B cell (primary cell): ENCODE results near the gene ICE2. TPM values are rescaled to one million over a fixed set of nuclear protein-coding genes. Genes with fewer than 3 reads are reported as not detected.
"Not testable (repeated sequence)": the region's sequence is repeated elsewhere in the genome, so short reads cannot be mapped to it uniquely, and the experiment has no call there.

Source experiments
- ATAC-seq: fragments of 200-7000 bp; cut with Tn5 transposase; one replicate; pipeline ENCODE4 v1.10.0; 2021; ENCODE audit warnings: low read depth, mild to moderate bottlenecking, moderate number of reproducible peaks, moderate library complexity
- CTCF ChIA-PET: fragments of 350-600 bp; sonication (Branson Sonifier 250); formaldehyde crosslinking; loops from one replicate; lab custom pipeline; 2021; ENCODE audit warnings: antibody characterized with exemption, inconsistent platforms; lab: Charles Lee
- POLR2A ChIA-PET: fragments of 350-600 bp; sonication (Branson Sonifier 250); formaldehyde crosslinking; loops from one replicate; lab custom pipeline; 2021; ENCODE audit warnings: antibody characterized with exemption; lab: Charles Lee
- DNase-seq: peaks from one replicate; pipeline ENCODE4 v3.0.0; 2013
- H2AFZ ChIP-seq: 2 replicates; pipeline ENCODE4 v1.6.1; 2012; ENCODE audit warnings: mild to moderate bottlenecking, low read depth, low read length; ENCODE audit not compliant: insufficient read depth, poor library complexity, severe bottlenecking
- H3K27ac ChIP-seq, 2 donors: 1 replicate in 1 of 2; 2 replicates in 1 of 2; pipeline ENCODE4 v1.5.1; 2012 to 2013; ENCODE audit warnings: low read length in 2 of 2, mild to moderate bottlenecking in 2 of 2, moderate library complexity in 1 of 2
- H3K27me3 ChIP-seq, 4 experiments: fragments of 200-600 bp in 1 of 4; sonication (generic) in 1 of 4; replicated peaks in 1 of 4; 1 replicate in 2 of 4; 2 replicates in 2 of 4; pipeline versions ENCODE4 v1.6.1 to v1.7.0; 2013 to 2016; ENCODE audit warnings: low read length in 3 of 4, mild to moderate bottlenecking in 2 of 4, mixed read lengths in 1 of 4, moderate library complexity in 1 of 4; ENCODE audit not compliant: insufficient read depth in 4 of 4, control insufficient read depth in 3 of 4; ENCODE audit errors: control extremely low read depth in 1 of 4
- H3K36me3 ChIP-seq, 2 experiments: replicated peaks in 1 of 2; 1 replicate in 1 of 2; 2 replicates in 1 of 2; pipeline versions ENCODE4 v1.6.1 to v1.7.1; 2013; ENCODE audit warnings: low read length in 1 of 2; ENCODE audit not compliant: insufficient read depth in 2 of 2, control insufficient read depth in 1 of 2; ENCODE audit errors: control extremely low read depth in 1 of 2, extremely low read depth in 1 of 2
- H3K4me1 ChIP-seq, 2 donors: fragments of 200-600 bp in 1 of 2; sonication (generic) in 1 of 2; 1 replicate in 1 of 2; 2 replicates in 1 of 2; pipeline versions ENCODE4 v1.5.1 to v1.6.1; 2013 to 2017; ENCODE audit warnings: low read length in 2 of 2; ENCODE audit not compliant: control insufficient read depth in 2 of 2, insufficient read depth in 2 of 2
- H3K4me2 ChIP-seq: replicated peaks from 2 replicates; pipeline ENCODE3; 2012; ENCODE audit warnings: mild to moderate bottlenecking, low read depth, low read length; ENCODE audit not compliant: poor library complexity, severe bottlenecking
- H3K4me3 ChIP-seq, 5 experiments: fragments of 200-600 bp in 1 of 5; sonication (generic) in 1 of 5; 1 replicate in 3 of 5; 2 replicates in 2 of 5; pipeline versions ENCODE4 v1.5.1 to v1.7.0; 2011 to 2016; ENCODE audit warnings: low read length in 4 of 5, mild to moderate bottlenecking in 4 of 5, low read depth in 2 of 5, control low read depth in 1 of 5, moderate library complexity in 1 of 5; ENCODE audit not compliant: insufficient read depth in 1 of 5; ENCODE audit errors: control extremely low read depth in 1 of 5, extremely low read depth in 1 of 5
- H3K79me2 ChIP-seq: fragments of 200-600 bp; sonication (generic); one replicate; pipeline ENCODE4 v1.6.0; 2016; ENCODE audit warnings: low read length; ENCODE audit not compliant: control insufficient read depth, insufficient read depth
- H3K9ac ChIP-seq: fragments of 200-600 bp; sonication (generic); 2 replicates; pipeline ENCODE4 v1.6.1; 2017; ENCODE audit warnings: mild to moderate bottlenecking, low read length, moderate library complexity
- H3K9me3 ChIP-seq, 3 donors: one replicate each; pipeline versions ENCODE4 v1.6.1 to v1.7.1; 2013; ENCODE audit warnings: low read length in 2 of 3; ENCODE audit not compliant: control insufficient read depth in 2 of 3, insufficient read depth in 1 of 3; ENCODE audit errors: control extremely low read depth in 1 of 3
- H4K20me1 ChIP-seq: 2 replicates; pipeline ENCODE4 v1.6.0; 2012; ENCODE audit warnings: mild to moderate bottlenecking, low read length; ENCODE audit not compliant: insufficient read depth, control insufficient read depth, poor library complexity, severe bottlenecking
- H3K27ac Mint-ChIP-seq: one replicate; pipeline ENCODE4 v1.8.0; 2021; ENCODE audit warnings: mixed read lengths
- H3K27me3 Mint-ChIP-seq: one replicate; pipeline ENCODE4 v1.8.0; 2021; ENCODE audit warnings: mixed read lengths
- H3K4me1 Mint-ChIP-seq: one replicate; pipeline ENCODE4 v1.8.0; 2021; ENCODE audit warnings: mixed read lengths
- H3K4me3 Mint-ChIP-seq: one replicate; pipeline ENCODE4 v1.8.0; 2021; ENCODE audit warnings: mixed read lengths
- H3K9me3 Mint-ChIP-seq: one replicate; pipeline ENCODE4 v1.8.0; 2022; ENCODE audit warnings: mixed read lengths; ENCODE audit not compliant: insufficient read depth
- EZH2 ChIP-seq: IDR thresholded peaks from 2 replicates; pipeline ENCODE4 v1.6.1; 2012; ENCODE audit warnings: borderline replicate concordance, low read depth, mild to moderate bottlenecking, moderate library complexity, low read length; ENCODE audit not compliant: insufficient read depth, poor library complexity, severe bottlenecking
- WGBS: methylation state at CpG from one replicate; pipeline ENCODE4 v1.1.5; 2013; ENCODE audit warnings: missing lambda C conversion rate; ENCODE audit not compliant: insufficient coverage; 5-methylcytosine and 5-hydroxymethylcytosine counted together
- intact Hi-C: fragments of 100-400 bp; cut with micrococcal nuclease; formaldehyde crosslinking; loops from one replicate; pipeline ENCODE4 v1.10.0; 2022
- polyA plus RNA-seq: library from polyadenylated mRNA; depleted of rRNA; stranded (reverse); fragments of >200 nt; gene quantifications from 2 replicates; pipeline ENCODE4 v1.2.3, GENCODE V29; 2012
- total RNA-seq, 2 donors: library from RNA; stranded (reverse); fragments of 120-200 nt in 1 of 2; gene quantifications; 1 replicate in 1 of 2; 2 replicates in 1 of 2; pipeline versions ENCODE4 v1.2.3 to v1.2.4, GENCODE V29; 2013 to 2022
- TF ChIP-seq, protein P1 (sequence below): fragments of 200-600 bp; IDR thresholded peaks from one replicate; pipeline ENCODE4 v1.8.0; 2022; ENCODE audit warnings: antibody characterized with exemption, mild to moderate bottlenecking

ICE2 gene
- total and polyA plus RNA-seq, 2 donors (not counting 1 experiment from before 2014, with no cell fraction given) = 19.0 to 71.2 TPM

DNA sequence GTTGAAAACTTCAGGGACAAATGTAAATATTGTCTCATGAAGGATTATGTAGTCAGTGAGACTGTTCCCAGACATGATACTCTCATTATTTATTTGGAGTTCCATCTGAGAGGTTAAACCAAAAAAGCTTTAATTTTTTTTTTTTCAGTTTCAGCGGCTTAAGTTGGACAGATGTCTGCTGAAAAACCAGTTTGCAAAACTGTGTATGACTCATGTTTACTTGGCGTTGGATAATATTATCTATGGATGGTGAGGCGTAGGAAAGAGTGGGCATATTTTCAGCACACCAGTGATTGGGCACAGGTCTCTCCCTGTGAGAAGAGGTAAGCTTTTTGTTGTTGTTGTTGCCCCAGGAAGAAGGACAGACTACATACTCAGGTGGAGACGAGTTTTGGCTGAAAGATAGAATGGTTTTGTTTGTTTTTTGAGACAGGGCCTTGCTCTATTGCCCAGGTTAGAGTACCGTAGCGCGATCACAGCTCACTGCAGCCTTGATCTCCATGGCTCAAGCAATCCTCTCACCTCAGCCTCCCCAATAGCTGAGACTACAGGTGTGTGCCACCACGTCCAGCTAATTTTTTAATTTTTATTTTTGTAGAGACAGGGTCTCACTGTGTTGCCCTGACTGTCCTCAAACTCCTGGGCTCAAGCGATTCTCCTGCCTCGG is 64.8 kb downstream of the ICE2 start:
- H3K9me3 ChIP-seq = no peaks in the 10 kb centered on the region
- H3K4me2 ChIP-seq = no peak overlapping the region
- Mint-ChIP-seq H3K27me3 (no peaks in the 10 kb centered on the region), H3K4me3 (no peak overlapping the region), H3K27ac (no peak overlapping the region), H3K9me3 (no peaks in the 10 kb centered on the region), H3K4me1 (peaks cover 8% of the 10 kb centered on the region)
- no peak overlapping the region for H3K4me3 ChIP-seq
- DNase-seq (no peak), ATAC-seq (no peak)
- no peak overlapping the region for H3K9ac ChIP-seq
- H3K36me3 ChIP-seq = no peaks in the 10 kb centered on the region
- peaks cover 6 to 10% of the 10 kb centered on the region in 2 donors for H3K4me1 ChIP-seq
- H3K79me2 ChIP-seq = no peaks in the 10 kb centered on the region
- H2AFZ ChIP-seq = no peak overlapping the region
- POLR2A ChIA-PET = interaction anchor here (0.7 kb wide), 1 partner anchor 35 kb away, joined by 3 read pairs; no protein-coding TSS in a partner anchor
- H4K20me1 ChIP-seq = no peaks in the 10 kb centered on the region
- CTCF ChIA-PET = no interaction called here
- no peak overlapping the region for H3K27ac ChIP-seq
- TF ChIP-seq, protein P1, sequence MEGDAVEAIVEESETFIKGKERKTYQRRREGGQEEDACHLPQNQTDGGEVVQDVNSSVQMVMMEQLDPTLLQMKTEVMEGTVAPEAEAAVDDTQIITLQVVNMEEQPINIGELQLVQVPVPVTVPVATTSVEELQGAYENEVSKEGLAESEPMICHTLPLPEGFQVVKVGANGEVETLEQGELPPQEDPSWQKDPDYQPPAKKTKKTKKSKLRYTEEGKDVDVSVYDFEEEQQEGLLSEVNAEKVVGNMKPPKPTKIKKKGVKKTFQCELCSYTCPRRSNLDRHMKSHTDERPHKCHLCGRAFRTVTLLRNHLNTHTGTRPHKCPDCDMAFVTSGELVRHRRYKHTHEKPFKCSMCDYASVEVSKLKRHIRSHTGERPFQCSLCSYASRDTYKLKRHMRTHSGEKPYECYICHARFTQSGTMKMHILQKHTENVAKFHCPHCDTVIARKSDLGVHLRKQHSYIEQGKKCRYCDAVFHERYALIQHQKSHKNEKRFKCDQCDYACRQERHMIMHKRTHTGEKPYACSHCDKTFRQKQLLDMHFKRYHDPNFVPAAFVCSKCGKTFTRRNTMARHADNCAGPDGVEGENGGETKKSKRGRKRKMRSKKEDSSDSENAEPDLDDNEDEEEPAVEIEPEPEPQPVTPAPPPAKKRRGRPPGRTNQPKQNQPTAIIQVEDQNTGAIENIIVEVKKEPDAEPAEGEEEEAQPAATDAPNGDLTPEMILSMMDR = no peak
- TF ChIP-seq EZH2 = no peak
- intact Hi-C loops = no loop called here
- WGBS = 81% methylated on average over 6 of the region's 10 CpGs
- no peaks in the 10 kb centered on the region for H3K27me3 ChIP-seq

DNA sequence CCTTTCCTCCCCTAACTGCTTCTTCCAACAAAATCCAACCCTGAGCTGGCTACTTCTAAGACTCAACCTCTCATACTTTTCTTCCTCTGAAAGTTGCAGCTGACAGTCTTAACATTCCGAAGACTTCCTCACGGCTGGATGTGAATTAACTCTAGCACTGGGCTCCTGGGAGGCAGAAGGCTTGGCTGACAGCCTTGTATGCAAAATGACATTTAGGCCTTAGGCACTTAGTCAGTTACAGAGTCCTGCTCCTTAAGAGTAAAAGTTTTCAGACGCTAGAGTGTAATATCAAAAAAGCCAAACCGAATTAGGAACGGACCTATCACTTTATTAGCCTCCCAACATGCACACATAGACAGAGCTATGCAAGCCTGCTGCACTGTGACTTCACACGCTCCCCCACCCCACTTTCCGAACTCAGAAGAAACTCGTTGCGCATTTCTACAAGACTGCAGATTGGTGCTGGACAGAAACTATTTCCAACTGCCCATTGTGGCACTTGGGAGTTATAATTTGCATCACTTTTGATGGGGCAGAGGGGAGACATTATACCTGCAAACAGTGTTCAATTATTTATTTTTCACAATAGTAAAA is 65.6 kb downstream of the ICE2 start:
- DNase-seq (no peak), ATAC-seq (no peak)
- Histone ChIP-seq H2AFZ (no peak overlapping the region), H3K27me3 (no peaks in the 10 kb centered on the region), H4K20me1 (no peaks in the 10 kb centered on the region), H3K4me3 (no peak overlapping the region), H3K4me2 (no peak overlapping the region), H3K9me3 (no peaks in the 10 kb centered on the region), H3K27ac (no peak overlapping the region), H3K79me2 (no peaks in the 10 kb centered on the region), H3K36me3 (no peaks in the 10 kb centered on the region), H3K9ac (no peak overlapping the region), H3K4me1 (peaks cover 14 to 18% of the 10 kb centered on the region in 2 donors)
- 91% methylated on average over 4 of the region's 9 CpGs for WGBS
- ChIA-PET POLR2A (no interaction called here), CTCF (no interaction called here)
- Mint-ChIP-seq H3K9me3 (no peaks in the 10 kb centered on the region), H3K27ac (no peak overlapping the region), H3K27me3 (no peaks in the 10 kb centered on the region), H3K4me1 (peaks cover 14% of the 10 kb centered on the region), H3K4me3 (no peak overlapping the region)
- intact Hi-C loops = no loop called here
- TF ChIP-seq EZH2 = no peak
- TF ChIP-seq, protein P1 = no peak

DNA sequence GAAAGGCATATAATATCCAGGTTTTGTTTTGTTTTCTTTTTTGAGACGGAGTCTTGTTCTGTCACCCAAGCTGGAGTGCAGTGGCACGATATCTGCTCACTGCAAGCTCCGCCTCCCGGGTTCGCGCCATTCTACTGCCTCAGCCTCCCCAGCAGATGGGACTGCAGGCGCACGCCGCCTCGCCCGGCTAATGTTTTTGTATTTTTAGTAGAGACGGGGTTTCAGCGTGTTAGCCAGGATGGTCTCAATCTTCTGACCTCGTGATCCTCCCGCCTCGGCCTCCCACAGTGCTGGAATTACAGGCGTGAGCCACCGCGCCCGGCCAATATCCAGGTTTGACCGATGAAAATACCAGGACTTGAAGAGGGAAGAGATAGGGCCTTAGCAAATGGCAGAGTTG is 66.1 kb downstream of the ICE2 start:
- H3K27ac ChIP-seq, H3K79me2 ChIP-seq, H3K4me3 Mint-ChIP-seq, H3K36me3 ChIP-seq, H3K4me3 ChIP-seq, H3K27ac Mint-ChIP-seq, H3K9me3 Mint-ChIP-seq, POLR2A ChIA-PET, H3K27me3 Mint-ChIP-seq, H4K20me1 ChIP-seq, intact Hi-C loops, H3K9me3 ChIP-seq, ATAC-seq, H2AFZ ChIP-seq, H3K4me2 ChIP-seq, H3K27me3 ChIP-seq, H3K9ac ChIP-seq, CTCF ChIA-PET, DNase-seq: not testable (repeated sequence)
- peaks cover 18 to 23% of the 10 kb centered on the region in 2 donors for H3K4me1 ChIP-seq
- 98% methylated on average over 20 of the region's 21 CpGs for WGBS
- H3K4me1 Mint-ChIP-seq = peaks cover 16% of the 10 kb centered on the region
